ENCODE results near the gene GCNT2. TPM values are rescaled to one million over a fixed set of nuclear protein-coding genes. Genes with fewer than 3 reads are reported as not detected.
"Not testable (repeated sequence)": the region's sequence is repeated elsewhere in the genome, so short reads cannot be mapped to it uniquely, and the experiment has no call there.

Gene GCNT2
- total RNA-seq, 1 donor, result under 0.01 TPM

DNA sequence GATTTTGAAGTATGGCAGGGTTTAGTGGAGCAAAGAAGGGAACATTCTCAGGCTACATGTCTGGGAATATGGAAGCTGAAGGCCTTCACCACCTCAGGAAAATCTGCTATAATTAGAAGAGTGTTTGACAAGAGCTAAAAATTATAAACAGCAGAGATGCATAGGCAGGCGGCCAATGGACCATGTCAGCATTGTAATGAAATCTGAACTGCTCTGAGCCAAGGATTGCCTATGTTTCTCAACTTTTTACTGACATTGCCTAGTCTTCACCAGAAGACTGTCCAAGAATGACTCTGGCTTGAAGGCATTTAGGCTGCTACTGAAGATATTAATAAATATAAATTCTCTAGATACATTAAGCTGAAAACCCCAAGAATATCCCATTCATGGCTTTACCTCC lies 89.1 kb downstream of the GCNT2 start:
- TF ChIP-seq CTCF (IDR thresholded peaks at IDR 0.05; ENCODE audit: insufficient read depth, low read depth, low read length), result no peak
- no peak overlapping the region for H3K4me3 ChIP-seq (ENCODE audit: low read depth, low read length)
- no peak for DNase-seq (ENCODE audit: low read depth)

- no peak for TF ChIP-seq CTCF (IDR thresholded peaks at IDR 0.05; ENCODE audit: insufficient read depth, low read depth, low read length)
- H3K4me3 ChIP-seq (ENCODE audit: low read depth, low read length), result no peak overlapping the region
- DNase-seq (ENCODE audit: low read depth), result no peak
These were observed 91.0 kb downstream of the GCNT2 start for GRCh38 chr6:10612161-10612560.

DNA sequence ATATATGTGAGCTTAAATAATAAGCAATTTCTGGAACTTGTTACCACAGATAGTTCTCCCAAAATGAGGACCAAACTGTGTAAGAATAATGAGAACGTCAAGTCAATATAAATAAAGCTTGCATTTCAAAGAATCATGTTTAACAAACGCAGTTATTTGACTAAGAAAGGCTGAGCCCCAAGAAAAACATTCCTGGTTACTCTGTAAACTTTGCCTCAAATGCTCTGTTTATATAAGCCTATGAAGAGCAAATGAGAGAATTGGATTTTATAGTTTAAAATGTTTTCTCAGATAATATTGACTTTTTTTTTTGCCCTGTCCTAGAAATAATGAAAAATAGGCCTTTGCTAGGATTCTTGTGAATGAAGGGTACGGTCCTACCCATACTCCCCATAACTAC lies 91.9 kb downstream of the GCNT2 start:
- TF ChIP-seq CTCF (IDR thresholded peaks at IDR 0.05; ENCODE audit: insufficient read depth, low read depth, low read length), result no peak
- no peak for DNase-seq (ENCODE audit: low read depth)
- H3K4me3 ChIP-seq (ENCODE audit: low read depth, low read length), result no peak overlapping the region

- no peak for TF ChIP-seq CTCF (IDR thresholded peaks at IDR 0.05; ENCODE audit: insufficient read depth, low read depth, low read length)
- DNase-seq (ENCODE audit: low read depth), result no peak
- H3K4me3 ChIP-seq (ENCODE audit: low read depth, low read length), result no peak overlapping the region
These were observed 92.6 kb downstream of the GCNT2 start for GRCh38 chr6:10613723-10614122.

- H3K4me3 ChIP-seq (ENCODE audit: low read depth, low read length), result no peak overlapping the region
- DNase-seq (ENCODE audit: low read depth), result no peak
- no peak for TF ChIP-seq CTCF (IDR thresholded peaks at IDR 0.05; ENCODE audit: insufficient read depth, low read depth, low read length)
These were observed 94.5 kb downstream of the GCNT2 start for GRCh38 chr6:10615675-10616074.

GRCh38 chr6:10616266-10616665 lies 95.1 kb downstream of the GCNT2 start:
- H3K4me3 ChIP-seq (ENCODE audit: low read depth, low read length); DNase-seq (ENCODE audit: low read depth): not testable (repeated sequence)

DNA sequence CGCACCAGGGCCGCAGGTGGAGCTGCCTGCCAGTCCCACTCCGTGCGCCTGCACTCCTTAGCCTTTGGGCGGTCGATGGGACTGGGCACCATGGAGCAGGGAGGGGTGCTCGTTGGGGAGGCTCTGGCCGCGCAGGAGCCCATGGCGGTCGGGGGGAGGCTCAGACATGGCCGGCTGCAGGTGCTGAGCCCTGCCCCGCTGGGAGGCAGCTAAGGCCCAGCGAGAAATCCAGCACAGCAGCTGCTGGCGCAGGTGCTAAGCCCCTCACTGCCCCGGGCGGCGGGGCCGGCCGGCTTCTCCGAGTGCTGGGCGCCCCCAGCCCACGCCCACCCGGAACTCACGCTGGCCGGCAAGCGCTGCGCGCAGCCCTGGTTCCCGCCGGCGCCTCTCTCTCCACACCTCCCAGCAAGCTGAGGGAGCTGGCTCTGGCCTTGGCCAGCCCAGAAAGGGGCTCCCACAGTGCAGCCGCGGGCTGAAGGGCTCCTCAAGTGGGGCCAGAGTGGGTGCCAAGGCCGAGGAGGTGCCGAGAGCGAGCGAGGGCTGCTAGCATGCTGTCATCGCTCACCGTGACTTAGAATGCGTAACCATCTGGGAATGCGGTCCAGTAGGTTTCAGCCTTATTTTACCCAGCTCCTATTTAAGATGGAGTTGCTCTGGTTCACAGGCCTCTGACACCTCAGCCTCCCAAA lies 96.0 kb downstream of the GCNT2 start:
- no peak for DNase-seq (ENCODE audit: low read depth)
- no peak for TF ChIP-seq CTCF (IDR thresholded peaks at IDR 0.05; ENCODE audit: insufficient read depth, low read depth, low read length)
- no peak overlapping the region for H3K4me3 ChIP-seq (ENCODE audit: low read depth, low read length)
